Middle frontal gyrus (tissue), 1 donor: ENCODE measurements around the gene RAMP1.
"Not testable (repeated sequence)": the region's sequence is repeated elsewhere in the genome, so short reads cannot be mapped to it uniquely, and the experiment has no call there.

Source experiments
- DNase-seq: peaks from one replicate; pipeline ENCODE4 v3.0.0-alpha.2; 2015; ENCODE audit warnings: low spot score; ENCODE audit errors: extremely low spot score

RAMP1 gene

DNA sequence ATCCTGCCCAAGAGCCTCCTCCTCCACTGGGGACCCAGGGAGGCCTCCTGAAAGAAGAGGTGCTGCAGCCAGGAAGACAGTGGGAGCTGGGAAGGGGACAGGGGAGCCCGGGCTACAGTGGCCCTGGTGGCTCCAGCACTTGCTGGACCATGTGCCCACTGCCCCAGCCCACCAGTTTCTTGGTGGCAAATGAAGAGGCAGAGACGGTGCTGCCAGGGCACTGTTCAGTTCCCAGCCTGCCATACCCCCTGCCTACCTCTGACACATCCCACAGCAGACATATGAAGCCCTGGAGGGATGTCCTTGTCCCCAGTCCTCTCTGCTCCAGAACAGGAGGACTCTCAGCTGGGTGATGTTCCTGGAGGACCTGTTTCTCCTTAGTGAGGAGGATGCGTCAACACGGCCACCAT lies 3.7 kb downstream of the RAMP1 start:
- DNase-seq: no peak

DNA sequence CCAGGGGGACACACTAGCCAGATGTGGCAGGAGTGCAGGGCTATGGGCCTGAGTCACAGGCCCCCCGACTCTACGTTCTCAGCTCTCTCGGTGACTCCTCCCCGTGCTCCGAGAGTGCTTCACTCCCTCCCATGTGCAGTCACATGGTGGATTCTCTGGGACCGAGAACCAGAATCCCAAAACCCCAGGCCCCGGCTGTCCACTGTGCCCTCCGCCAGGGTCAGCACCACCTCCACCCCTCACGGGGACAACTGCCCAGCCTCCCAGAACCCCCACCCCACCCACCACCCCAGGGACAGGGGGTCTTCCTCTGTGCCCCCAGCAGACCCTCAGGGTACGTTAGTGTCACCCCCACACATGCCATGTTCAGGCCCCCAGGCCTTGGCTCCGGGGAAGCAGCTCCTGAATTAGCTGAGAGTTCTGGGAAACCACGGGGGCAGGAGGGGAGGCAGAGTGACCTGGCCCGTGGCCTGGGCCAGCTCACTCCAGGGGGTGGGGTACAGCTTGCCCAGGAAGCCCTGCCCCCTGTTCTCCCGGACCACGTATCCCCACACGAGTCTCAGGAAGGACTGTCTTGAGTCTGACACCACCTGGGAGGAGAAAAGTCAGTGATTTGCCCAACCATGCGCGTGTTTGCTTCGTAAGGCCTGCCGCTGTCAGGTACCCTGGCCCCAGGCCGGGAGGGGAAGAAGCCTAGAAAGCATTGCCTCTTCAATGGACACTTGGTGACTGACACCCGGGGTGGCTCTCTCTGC lies 4.4 kb downstream of the RAMP1 start:
- no peak for DNase-seq

DNA sequence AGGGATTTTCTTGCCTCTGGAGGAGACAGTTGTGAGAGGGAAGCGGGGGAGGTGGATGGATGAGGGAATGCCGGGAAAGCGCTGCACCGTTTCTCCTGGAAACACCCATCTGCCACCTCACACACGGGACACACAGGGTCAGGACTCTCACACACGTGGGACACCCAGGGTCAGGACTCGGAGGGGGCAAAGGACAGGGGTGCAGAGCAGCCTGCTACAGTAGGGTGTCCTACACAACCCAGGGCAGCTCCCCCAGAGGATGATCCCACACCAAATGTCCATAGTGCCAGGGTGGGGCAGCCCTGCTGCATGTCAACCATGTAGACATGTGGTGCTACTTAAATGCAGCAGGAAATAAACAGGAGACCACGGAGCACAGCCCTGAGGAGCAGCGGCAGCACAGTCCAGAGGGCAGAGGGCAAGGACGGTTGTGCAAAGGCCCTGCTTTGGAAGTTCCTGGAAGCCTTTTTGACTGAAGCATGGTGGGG lies 5.1 kb downstream of the RAMP1 start:
- DNase-seq: no peak

DNA sequence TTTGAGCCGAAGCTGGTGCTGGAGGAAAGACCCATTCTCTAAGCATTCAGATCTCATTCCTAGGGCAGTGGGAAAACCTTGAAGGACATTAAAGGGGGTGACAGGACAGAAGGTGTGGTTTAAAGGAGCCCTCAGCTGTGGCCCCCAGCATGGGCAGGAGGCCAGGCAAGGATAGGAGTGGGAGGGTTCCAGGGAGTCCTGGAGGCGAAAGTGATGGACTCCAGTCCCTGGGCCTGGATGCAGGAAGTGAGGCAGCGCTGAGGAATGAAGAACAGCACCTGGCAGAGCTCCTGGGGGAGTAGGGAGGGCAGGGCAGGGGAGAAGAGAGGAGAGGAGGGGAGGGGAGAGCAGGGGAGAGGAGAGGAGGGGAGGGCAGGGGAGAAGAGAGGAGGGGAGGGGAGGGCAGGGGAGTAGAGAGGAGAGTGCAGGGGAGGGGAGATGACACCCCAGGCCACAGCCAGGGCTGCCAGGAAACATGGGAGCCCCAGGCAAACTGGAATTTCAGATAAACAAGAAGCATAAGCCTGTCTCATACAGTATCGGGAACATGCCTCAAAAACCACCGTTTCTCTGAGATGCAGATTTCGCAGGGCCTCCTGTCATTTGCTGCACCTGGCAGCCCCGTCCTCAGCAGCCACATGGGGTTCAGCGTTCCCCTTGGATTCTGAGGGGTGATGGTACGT lies 5.7 kb downstream of the RAMP1 start:
- DNase-seq: no peak

DNA sequence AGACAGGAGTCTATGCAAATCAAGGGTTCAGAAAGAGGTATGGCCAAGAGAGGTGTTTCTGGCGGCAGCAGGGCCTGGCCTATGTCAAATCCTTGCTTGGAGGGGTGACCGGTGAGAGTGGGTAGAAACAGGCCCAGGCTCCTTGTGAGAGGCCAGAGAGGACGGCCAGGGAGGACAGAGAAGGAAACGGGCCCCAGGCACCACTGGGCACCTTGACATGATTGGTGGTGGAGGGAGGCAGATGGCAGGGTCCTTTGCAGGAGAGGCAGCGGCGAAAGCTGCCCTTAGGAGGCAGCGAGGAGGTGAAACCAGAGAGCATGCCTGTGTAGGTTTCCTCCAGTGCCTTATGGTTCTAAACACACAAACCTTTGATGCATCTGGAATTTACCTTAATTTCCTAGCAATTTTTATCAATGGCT lies 6.2 kb downstream of the RAMP1 start:
- DNase-seq: no peak

DNA sequence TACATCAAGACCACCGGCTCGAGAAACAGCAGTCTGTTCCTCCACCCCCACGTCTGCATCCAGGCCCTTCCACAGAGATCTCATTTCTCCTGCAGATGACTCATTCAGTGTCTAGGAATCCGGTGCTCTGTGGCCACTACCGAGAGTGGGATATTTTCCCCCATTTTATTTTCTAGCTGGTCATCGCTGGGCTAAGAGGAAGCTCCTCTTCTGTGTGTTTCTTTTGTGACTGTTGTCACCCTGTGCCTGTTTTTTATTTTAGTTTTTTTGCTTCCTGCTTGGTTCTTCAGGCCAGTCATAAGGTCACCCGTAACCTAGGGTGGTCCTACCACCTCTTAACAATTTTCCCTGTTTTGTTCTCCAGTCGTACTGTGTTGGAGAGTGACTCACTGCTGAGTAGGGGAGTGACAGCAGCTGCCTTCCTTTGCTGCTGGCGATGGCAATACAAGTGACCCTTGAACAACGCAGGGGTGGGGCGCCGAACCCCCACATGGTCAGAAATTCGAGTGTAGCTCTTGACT lies 6.7 kb downstream of the RAMP1 start:
- no peak for DNase-seq

DNA sequence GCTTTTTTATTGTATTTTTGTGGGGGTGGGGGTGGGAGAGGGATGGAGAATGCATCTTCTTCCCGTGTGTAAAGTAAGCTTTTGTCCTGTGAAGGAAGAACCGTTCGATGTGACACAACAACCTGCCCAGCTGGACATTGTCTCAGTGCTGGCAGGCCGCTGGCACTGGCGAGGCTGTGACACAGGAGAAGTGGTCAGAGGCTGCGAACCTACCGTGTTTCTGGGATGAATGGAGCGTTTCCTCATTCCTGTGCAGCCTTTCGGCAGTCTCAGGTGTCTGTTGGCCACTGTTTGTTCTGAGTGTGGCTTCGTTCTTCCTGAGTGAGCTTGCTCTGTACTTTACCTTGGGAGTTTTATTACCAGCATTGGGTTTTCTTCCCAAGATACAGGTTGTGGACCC lies 8.0 kb downstream of the RAMP1 start:
- DNase-seq: no peak

DNA sequence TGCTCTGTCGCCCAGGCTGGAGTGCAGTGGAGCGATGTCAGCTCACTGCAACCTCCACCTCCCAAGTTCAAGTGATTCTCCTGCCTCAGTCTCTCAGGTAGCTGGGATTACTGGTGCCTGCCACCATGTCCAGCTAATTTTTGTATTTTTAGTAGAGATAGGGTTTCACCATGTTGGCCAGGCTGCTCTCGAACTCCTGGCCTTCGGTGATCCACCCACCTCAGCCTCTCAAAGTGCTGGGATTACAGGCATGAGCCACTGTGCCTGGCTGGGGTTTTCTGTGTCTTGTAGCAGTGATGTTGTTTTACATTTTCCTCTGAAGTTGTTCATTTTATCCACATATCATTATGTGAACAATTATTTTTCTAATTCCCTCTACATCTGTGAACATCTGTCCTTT lies 8.7 kb downstream of the RAMP1 start:
- not testable (repeated sequence) for DNase-seq

DNA sequence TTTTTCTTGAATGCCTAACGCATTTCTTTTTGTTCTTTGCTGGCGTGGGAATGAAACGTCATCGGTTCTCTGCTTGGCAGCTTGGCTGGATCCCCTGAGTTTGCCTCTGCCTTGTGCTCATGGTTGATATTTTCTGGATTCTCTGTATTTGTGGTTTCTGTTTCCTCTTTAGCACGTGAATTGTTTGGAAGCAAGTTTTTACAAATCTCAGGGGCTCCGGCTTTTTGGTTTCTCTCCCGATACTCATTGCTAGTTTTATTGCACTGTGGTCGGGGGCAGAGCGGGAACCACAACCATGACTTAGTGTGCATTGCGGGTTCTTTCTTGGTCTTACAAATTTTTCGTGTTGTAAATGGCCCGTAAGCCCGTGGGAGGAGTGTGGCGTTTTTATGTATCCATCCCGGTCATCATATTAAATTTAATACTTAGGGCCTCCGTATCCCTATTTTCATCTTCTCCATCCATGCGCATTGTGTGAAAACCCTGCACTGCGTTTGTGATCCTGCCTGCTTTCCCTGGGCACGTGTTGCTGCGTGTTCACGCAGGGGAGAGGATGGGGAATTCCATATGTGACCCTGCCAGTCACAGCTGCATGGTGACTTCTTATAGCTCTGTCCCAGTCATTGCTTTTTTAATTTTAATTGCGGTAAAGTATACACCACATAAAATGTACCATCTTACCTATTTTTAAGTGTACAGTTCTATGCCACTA lies 9.4 kb downstream of the RAMP1 start:
- no peak for DNase-seq

DNA sequence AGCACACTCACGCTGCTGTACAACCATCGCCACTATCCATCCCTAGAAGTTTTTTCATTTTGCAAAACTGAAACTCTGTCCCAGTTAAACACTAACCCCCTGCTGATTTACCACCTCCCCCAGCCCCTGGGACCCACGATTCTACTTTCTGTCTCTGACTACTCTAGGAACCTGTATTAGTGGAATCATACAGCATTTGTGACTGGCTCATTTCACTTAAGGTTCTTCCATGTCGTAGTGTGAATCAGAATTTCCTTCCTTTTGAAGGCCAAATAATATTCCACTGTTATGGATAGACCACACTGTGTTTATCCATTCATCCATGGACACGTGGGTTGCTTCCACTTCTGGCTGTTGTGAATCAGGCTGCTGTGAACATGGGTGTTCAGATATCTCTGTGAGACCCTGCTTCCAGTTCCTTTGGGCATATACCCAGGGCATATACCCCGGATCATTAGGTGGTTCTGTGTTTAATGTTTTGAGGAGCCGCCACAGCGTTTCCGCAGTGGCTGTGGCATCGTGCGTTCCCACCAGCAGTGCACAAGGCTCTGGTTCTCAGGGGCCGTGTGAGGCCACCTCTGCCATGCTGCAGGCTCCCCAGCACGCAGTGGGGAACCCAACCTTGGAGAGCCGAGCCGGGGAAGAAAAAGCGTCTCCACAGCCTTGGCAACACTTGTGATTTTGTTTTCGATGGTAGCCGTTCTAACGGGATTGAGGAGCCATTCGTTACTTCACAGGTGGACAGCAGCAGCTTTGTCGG lies 10.1 kb downstream of the RAMP1 start:
- no peak for DNase-seq

DNA sequence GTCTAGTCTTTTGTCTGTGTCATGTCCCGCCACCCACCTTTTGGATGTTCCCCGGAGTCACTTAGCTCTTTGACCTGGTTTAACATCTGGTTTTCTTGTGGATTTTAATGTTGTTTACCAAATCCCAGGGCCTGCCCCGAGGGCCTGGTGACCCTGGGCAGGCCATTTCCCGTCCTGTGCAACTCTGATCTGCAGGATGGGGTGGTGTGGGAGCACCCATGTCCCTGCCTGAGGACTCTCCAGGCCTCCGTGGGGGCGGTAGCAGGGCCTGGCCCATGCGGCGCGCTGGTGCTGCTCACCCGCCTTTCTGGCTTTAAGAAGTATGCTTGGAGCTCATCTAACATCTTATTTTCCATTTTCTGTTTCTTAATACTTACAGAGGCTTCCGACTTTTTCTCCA lies 10.7 kb downstream of the RAMP1 start:
- no peak for DNase-seq

DNA sequence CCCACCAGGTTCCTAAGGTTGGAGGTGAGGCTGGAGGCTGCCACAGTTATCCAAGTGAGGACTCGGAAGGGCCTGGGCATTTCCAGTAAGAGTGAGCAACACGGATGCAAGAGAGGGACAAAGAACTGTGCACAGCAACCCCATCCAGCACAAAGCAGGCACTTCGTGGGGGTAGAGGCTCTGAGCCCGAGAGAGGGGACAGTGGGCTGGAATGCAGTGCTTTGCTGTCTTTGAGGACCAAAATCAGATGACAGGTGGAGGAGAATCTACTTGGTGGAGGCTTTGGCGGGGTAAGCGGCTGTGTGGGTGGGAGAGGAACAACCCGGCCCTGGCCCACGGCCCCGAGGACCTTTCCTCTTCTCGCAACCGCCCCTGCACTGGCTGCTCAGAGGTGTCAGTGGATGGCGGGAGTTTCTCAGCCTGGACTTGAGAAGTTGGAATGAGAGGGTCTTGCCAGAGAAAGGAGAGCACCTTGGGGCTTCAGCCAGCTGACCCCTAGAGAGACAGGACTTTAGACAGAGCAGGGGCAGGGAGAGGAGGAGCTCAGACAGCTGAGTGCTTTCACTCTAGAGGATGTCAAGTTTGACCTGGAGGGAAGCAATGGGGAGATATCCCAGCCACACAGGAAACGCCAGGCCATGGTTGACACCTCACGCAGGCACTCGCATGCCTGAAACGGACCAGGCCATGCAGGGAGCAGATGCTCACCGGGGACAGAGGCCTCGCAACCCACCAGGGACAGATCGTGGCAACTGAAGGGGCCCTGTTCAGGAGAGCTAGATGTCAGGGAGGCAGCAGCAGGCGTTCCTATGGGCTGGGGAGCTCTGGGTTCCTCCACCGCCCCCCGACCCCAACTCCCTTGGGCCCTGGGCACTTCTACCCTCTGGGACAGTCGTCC lies 11.6 kb downstream of the RAMP1 start:
- no peak for DNase-seq

DNA sequence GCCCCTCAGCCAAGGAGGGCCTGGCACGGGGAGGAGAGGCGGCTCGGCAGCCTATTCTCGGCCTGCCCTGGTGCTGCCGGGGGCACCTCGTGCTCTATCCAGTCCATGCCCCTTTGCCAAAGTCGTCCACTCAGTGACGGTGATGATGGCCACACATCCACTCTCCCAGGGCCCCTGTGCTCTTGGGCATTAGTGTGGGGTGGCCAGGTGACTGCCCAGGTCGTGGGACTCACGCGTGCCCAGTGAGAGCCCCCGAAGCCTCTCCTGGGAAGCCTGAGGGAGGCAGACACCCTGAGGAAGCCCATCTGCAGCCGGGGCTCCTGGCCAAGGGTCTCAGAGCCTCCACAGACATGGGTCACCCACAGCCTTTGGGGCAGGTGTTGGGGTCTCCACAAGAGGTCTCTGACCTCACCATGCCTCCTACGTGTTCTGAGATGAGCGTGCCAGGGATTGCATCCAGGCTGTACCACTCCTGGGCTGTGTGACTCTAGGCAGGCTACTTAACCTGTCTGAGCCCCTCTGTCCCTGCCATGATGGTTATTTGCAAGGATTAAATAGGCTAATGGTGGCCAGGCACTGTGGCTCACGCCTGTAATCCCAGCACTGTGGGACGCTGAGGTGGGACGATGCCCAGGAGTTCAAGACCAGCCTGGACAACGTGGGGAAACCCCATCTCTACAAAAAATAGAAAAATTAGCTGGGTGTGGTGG lies 12.9 kb downstream of the RAMP1 start:
- no peak for DNase-seq

DNA sequence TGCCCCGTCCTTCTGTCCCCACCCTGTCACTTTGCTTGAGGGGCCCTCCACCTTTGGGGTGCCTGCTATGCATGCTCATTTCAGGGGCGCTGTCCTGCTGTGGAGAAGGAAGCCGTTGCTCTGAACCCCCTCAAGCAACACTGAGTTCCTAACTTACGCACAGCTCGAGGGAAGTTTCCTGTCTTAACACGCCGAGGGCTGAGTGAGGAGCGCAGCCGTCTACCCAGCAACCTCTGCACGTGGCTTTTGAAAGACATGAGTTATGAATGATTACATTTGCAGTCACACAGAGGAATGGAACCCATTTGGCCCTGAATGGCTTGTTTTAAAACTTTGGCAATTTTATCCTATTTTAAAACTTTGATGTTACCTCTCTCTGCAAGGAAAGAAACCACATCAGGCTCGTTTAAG lies 14.0 kb downstream of the RAMP1 start:
- DNase-seq: no peak

DNA sequence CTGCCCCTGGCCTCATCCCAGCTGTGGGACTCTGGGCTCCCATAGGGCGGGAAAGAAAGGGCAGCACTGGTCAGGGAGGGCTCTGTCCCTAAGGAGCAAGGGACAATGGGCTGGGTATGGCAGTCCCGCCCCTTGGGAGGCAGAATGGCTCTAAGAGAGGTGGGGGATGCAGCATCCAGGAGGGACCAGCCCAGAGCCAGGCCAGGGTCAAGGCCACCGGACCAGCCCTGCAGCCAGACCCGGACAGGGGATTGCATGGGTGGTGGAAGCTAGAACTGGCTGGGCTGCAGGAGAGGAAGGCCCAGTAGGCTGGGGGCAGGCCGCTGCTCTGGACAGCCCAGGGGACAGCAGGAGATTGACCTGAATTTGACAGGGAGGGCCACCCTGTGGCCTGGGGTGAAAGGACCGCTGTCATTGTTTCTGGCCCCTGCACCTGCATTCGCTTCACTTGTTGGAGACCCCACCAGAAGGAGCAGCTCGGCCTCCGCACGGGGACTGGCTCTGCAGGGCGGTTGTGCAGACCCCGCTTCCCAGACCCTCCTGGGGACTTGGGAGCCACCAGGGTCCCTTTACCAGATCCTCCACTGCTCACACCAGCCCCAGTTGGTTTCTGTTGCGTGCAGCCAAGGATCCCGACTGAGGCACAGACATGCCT lies 14.6 kb downstream of the RAMP1 start:
- DNase-seq: no peak

DNA sequence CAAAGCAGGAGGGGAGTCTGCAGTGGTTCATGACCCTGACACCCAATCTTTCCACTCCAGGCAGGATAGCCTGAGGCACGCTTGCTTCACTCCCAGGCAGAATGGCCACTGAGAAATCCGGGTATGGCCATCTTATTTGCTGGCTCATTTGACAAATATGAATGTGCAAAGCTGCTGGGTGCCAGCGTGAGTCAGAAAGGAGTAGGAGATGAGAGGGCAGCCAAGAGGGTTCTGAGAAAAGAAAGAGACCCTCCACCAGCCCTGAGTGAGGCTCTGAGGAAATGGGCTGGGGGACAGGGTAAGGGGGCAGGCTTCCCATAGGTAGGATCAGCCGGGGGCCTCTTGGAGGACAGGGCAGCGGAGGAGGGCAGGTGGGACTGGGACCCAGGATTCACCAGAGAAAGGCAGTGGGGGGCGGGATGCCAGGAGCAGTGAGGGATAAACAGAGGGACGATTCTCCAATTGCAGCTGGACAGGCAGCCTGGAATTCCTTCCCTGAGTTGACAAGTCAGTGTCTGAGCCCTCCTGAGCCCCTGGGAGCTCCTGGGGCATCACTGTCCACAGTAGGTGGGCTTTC lies 15.2 kb downstream of the RAMP1 start:
- DNase-seq: no peak

DNA sequence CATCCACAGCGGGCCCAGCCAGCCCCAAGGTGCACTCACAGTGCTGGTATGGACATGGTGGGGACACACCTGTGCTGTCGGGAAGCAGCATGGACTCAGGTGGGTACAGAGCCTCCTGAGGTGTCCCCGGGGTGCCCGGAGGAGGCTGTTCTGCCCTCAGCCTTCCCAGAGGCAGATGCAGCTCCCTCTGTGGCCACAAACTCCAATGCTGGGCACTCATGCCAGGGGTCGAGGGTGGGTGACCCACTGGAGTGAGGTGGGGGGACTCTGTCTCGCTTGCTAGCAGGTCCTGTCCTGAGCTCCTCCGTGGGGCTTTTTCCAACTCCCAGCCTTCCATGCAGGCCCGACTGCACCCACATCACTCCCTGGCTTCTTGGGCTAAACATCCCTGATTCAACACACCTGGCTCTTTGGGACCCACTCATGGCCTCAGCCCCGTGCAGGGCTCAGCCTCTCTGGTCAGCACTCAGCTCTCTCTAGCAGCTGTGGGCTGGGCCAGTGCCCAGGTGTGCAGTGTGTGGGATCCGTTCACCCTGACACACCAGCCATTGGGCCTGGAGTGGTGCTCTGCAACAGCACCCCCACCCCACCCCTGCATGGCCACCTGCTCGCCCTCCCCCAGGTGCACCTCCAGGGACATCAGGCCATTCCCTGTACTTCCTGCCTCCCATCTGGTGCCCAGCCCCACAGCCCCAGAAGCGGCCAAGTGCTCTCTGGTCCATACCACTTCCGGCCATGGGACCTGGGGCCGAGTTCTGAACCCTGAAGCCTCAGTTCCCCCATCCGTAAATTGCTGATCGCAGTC lies 16.0 kb downstream of the RAMP1 start:
- DNase-seq: no peak

DNA sequence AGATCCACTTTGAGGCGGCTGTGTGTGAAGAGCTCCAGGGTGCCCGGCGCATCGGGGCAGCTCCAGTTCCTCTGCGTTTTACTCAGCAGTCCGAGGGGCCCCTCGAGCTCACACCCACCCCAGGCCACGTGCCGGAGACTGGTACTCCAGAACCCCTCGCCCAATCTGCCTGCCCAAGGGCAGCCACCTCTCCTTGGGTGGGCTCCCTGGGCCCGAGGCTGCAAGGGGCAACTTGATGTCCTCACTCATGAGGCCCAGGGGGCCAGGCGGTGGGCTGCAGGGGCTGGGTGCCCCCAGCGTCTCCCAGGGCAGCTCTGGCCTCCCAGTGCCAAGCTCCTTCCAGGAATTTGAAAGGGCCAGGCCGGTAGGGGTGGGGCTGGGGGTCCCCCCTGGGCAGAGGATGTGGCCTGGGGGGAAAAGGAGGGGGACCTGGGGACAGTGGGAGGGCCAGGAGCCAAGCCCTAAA lies 16.7 kb downstream of the RAMP1 start:
- DNase-seq: no peak
